ENCODE data around the gene LRIF1. TPM values are rescaled to one million over a fixed set of nuclear protein-coding genes. Genes with fewer than 3 reads are reported as not detected.
"Not testable (repeated sequence)": the region's sequence is repeated elsewhere in the genome, so short reads cannot be mapped to it uniquely, and the experiment has no call there.

Gene LRIF1, protein sequence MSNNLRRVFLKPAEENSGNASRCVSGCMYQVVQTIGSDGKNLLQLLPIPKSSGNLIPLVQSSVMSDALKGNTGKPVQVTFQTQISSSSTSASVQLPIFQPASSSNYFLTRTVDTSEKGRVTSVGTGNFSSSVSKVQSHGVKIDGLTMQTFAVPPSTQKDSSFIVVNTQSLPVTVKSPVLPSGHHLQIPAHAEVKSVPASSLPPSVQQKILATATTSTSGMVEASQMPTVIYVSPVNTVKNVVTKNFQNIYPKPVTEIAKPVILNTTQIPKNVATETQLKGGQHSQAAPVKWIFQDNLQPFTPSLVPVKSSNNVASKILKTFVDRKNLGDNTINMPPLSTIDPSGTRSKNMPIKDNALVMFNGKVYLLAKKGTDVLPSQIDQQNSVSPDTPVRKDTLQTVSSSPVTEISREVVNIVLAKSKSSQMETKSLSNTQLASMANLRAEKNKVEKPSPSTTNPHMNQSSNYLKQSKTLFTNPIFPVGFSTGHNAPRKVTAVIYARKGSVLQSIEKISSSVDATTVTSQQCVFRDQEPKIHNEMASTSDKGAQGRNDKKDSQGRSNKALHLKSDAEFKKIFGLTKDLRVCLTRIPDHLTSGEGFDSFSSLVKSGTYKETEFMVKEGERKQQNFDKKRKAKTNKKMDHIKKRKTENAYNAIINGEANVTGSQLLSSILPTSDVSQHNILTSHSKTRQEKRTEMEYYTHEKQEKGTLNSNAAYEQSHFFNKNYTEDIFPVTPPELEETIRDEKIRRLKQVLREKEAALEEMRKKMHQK
- 10 to 100 TPM; 12.8 to 38.3 TPM for total RNA-seq

DNA sequence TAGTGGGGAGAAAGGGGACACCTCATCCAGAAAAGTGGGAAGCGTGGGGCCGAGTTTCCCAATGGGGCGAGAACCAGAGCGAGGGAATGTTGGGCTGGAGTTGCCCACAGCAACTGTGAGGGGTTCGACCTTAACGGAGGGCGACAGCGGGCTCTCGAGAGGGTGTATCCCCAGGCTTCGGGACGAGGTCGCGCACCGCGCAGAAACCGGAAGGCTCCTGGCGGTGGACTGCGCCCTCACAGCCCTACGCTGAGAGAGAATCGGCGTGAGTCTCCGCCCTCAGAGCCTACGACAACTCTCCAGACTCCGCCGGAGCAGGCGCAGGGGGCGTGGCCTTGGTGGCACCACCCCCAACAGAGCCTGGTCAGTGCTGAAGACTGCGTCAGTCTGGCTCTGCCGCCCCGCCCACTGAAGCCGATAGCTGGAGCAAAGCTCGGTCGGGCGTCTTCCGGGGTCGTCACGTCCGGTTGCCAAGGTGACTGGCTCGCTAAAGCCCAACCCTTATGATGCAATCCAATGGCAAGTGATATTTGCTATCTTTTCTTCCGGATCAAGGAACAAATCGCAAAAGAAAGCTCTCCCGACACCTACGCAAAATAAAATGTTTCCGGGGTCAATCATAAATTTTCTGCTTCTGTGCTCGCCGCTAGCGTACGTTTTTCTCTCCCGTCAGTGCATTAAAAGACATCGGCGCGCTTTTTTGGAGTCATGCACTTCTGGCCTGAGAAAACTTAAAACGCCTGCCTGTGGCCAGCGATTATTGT, at the start of gene LRIF1:
Gene LRIF1, minus strand, starts transcription at position 232 of the 764 bp plus-strand sequence. CDS start 234 bp downstream, outside the sequence.
- no peaks in the 10 kb centered on the region for H3K27me3 ChIP-seq (replicated peaks; ENCODE audit: insufficient read depth)
- peak within 1 kb of the TSS; percentile 89 to 92 for H3K27ac ChIP-seq
- H3K36me3 ChIP-seq: no peaks in the 10 kb centered on the region

DNA sequence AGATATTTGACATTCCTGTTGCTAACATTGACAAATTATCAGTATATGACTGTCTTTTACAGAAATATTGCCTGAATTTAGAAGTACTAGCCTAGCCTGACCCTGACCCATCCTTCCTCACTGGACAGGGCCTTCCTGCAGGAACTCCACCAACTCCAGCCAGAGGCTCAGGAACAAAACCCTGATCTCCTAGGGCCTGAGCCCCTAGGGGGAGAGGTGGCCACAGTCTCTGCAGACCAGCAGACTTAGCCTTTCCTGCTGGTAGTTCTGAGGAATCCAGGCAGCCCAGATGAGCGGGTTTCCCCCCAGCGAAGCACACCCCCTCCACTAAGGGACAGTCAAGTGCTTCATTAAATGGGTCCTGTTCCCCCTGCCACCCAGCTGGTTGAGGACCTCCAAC, 44.3 kb upstream of the LRIF1 start:
- no peaks in the 10 kb centered on the region for H3K9me3 ChIP-seq
- H3K4me1 ChIP-seq (replicated peaks): no peaks in the 10 kb centered on the region
- no peaks in the 10 kb centered on the region for H3K27me3 ChIP-seq (replicated peaks; ENCODE audit: insufficient read depth)
- TF ChIP-seq POLR2AphosphoS5 (IDR thresholded peaks at IDR 0.05) (no peak), POLR2A (IDR thresholded peaks at IDR 0.05) (no peak)
- TF ChIP-seq, protein P1, sequence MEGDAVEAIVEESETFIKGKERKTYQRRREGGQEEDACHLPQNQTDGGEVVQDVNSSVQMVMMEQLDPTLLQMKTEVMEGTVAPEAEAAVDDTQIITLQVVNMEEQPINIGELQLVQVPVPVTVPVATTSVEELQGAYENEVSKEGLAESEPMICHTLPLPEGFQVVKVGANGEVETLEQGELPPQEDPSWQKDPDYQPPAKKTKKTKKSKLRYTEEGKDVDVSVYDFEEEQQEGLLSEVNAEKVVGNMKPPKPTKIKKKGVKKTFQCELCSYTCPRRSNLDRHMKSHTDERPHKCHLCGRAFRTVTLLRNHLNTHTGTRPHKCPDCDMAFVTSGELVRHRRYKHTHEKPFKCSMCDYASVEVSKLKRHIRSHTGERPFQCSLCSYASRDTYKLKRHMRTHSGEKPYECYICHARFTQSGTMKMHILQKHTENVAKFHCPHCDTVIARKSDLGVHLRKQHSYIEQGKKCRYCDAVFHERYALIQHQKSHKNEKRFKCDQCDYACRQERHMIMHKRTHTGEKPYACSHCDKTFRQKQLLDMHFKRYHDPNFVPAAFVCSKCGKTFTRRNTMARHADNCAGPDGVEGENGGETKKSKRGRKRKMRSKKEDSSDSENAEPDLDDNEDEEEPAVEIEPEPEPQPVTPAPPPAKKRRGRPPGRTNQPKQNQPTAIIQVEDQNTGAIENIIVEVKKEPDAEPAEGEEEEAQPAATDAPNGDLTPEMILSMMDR (IDR thresholded peaks at IDR 0.05): no peak
- H3K27ac ChIP-seq: no peak overlapping the region
- H3K4me3 ChIP-seq: no peak overlapping the region
- 95% methylated on average over 2 of the region's 2 CpGs for WGBS
- H3K36me3 ChIP-seq: no peaks in the 10 kb centered on the region
- intact Hi-C loops (cut with DNase I): no loop called here
- no peak for DNase-seq (ENCODE audit: low spot score)

More for the DNA sequence above, at the start of gene LRIF1:
- Histone ChIP-seq H3K4me3 (peak within 1 kb of the TSS; percentile 53 to 56), H3K4me1 (replicated peaks) (no peaks in the 10 kb centered on the region), H3K9me3 (no peaks in the 10 kb centered on the region)
- TF ChIP-seq, protein P1 (IDR thresholded peaks at IDR 0.05): peak in 3 of 4 experiments; percentile 17 to 71 (median 69)
- peak; percentile 93 for TF ChIP-seq POLR2AphosphoS5 (IDR thresholded peaks at IDR 0.05)
- peak; percentile 90 for TF ChIP-seq POLR2A (IDR thresholded peaks at IDR 0.05)
- intact Hi-C loops (cut with DNase I): no loop called here
- DNase-seq (ENCODE audit: low spot score): peak; percentile 98
- WGBS: 2% methylated on average over 52 of the region's 54 CpGs

DNA sequence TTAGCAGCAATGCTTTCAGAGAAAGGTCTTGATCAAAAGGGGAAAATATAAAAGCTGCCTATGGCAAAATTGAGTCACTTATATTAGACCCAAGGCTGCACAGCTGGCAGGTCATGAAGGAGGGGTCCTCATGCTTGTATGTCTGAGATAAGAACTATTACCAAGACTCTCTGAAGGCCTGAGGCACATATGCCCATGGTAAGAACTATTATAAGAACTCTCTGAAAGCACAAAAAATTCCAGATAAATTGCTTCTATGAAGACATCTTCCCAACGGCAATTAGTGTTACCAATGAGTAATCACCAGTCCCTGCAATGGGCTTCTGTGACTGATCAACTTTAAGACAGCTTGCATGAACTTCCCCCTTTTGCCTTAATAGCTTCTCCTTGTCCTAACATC, 42.8 kb upstream of the LRIF1 start:
- no peak overlapping the region for H3K4me3 ChIP-seq
- H3K9me3 ChIP-seq: no peaks in the 10 kb centered on the region
- H3K27ac ChIP-seq: no peak overlapping the region
- no peaks in the 10 kb centered on the region for H3K4me1 ChIP-seq (replicated peaks)
- TF ChIP-seq POLR2AphosphoS5 (IDR thresholded peaks at IDR 0.05) (no peak), POLR2A (IDR thresholded peaks at IDR 0.05) (no peak)
- TF ChIP-seq, protein P1 (IDR thresholded peaks at IDR 0.05): no peak
- intact Hi-C loops (cut with DNase I): no loop called here
- WGBS: 92% methylated on average over 1 of the region's 1 CpG
- H3K27me3 ChIP-seq (replicated peaks; ENCODE audit: insufficient read depth): no peaks in the 10 kb centered on the region
- DNase-seq (ENCODE audit: low spot score): no peak
- H3K36me3 ChIP-seq: no peaks in the 10 kb centered on the region

DNA sequence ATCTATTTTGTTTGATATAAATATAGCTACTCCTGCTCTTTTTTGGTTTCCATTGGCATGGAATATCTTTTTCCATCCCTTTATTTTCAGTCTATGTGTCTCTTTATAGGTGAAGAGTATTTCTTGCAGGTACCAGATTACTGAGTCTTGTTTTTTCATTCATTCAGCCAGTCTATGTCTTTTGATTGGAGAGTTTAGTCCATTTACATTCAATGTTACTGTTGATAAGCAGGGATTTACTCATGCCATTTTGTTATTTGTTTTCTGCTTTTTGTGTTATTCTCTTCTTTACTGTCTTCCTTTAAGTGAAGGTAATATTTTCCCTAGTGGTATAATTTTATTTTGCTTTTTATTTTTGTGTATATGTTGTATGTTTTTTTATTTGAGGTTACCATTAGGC, 35.9 kb upstream of the LRIF1 start:
- H3K27ac ChIP-seq; H3K36me3 ChIP-seq; intact Hi-C loops (cut with DNase I); H3K27me3 ChIP-seq (replicated peaks; ENCODE audit: insufficient read depth); H3K4me3 ChIP-seq; H3K9me3 ChIP-seq; H3K4me1 ChIP-seq (replicated peaks); DNase-seq (ENCODE audit: low spot score): not testable (repeated sequence)

DNA sequence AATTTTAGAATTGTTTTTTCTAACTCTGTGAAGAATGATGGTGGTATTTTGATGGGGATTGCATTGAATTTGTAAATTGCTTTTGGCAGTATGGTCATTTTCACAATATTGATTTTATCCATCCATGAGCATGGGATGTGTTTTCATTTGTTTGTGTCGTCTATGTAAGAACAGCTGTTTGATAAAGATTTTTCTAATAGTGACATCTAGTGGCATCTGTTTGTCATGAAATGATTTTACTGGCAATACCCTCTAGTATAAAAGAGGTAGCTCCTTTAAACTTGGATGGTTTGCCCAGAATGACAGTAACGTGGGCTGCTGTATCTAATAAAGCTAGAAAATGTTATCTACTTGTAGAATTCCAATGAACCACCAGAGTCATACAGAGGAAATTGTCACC, 28.6 kb upstream of the LRIF1 start:
- H3K4me1 ChIP-seq (replicated peaks); DNase-seq (ENCODE audit: low spot score); H3K27ac ChIP-seq; H3K27me3 ChIP-seq (replicated peaks; ENCODE audit: insufficient read depth); H3K36me3 ChIP-seq; H3K4me3 ChIP-seq; H3K9me3 ChIP-seq; intact Hi-C loops (cut with DNase I): not testable (repeated sequence)
- 29% methylated on average over 2 of the region's 2 CpGs for WGBS
- TF ChIP-seq, protein P1 (IDR thresholded peaks at IDR 0.05): peak in 3 of 4 experiments; percentile 24 to 31 (median 31)
